ENCODE results near the gene KCNK3.

KCNK3 gene

DNA sequence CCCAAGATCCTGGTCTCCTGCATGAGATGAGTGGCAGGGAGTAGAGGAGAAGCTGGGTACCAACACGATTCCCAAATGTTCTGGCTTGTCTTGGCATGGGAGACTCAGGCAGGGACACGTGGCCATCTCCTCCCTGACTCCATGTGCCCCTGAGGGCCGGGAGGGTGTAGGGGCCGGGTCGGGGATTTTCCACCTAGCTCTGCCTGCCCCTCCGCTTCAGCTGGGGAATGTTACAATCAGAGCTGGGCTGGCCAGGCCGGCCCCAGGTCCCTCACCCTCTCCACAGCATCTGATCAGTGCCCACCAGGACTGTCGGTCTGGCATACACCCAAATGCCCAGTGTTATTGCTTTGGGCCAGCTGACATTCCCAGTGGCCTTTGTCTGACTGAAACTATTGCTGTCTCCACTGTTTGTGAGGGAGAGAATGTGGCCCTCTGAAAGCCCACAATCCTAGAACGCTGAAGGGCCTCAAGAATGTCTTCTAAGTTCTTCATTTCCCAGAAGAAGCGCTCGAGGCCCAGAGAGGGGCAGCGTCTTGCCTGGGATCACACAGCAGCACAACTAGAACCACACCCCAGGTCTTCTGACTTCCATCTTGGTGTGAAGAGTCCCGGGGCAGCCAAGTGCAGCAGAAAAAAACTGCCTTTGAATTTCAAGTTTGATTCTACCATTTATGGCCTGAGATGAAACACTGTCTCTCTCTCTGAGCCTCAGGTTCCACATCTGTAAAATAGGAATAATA, 23.2 kb downstream of the KCNK3 start:
- no peak for DNase-seq

DNA sequence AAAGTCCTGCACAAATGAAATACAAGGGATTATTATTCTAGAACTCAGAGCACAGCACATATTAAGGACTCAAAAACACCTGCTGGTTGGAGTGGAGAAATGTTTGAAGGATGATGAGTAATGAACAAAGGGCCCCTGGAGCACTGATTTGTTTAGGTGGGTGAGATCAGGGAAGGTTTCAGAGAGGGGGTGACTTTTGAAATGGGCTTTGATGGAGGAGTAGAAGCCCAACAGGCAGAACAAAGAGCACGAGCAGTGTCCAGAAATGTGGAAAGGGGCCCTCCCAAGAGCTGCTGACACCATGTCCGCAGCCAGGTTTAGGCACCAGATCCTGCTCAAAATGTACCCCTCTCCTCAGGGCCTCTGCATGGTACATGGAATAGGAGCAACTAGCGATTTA, 23.8 kb downstream of the KCNK3 start:
- no peak for DNase-seq

DNA sequence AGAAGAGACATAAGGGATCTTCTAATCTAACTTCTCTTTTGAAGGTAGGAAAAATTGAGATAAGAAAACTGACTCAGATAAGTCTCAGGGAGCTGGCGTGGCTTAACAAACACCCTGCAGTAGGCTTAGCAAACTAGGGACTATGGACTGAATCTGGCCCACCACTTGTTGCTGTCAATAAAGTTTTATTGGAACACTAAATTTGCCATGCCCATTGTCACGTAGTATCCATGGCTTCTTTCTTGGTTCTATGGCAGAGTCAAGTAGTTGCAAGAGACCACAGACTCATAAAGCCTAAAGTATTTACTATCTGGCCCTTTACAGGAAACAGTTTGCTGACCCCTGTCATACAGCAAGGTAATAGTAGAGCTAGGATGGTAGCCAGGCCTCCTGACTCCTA, 24.2 kb downstream of the KCNK3 start:
- DNase-seq: no peak

DNA sequence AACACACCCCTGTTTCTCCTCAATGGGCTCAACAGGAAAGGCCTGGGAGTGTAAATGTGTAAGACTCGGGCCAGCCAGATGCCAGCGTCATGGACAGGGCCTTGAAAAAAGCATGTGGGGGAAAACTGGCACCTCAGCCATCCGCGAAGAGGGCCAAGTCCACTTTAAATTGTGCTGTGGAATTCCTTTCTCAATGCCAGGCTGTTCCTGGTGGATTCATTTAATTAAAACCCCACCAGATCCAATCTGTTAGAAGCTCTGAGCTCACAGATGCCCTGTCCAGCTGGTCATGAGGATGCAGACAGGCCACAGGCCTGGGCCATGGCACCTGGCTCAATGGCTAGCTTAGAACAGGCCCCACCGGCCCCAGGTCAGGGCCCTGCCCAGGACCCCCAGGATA, 24.8 kb downstream of the KCNK3 start:
- DNase-seq: no peak

DNA sequence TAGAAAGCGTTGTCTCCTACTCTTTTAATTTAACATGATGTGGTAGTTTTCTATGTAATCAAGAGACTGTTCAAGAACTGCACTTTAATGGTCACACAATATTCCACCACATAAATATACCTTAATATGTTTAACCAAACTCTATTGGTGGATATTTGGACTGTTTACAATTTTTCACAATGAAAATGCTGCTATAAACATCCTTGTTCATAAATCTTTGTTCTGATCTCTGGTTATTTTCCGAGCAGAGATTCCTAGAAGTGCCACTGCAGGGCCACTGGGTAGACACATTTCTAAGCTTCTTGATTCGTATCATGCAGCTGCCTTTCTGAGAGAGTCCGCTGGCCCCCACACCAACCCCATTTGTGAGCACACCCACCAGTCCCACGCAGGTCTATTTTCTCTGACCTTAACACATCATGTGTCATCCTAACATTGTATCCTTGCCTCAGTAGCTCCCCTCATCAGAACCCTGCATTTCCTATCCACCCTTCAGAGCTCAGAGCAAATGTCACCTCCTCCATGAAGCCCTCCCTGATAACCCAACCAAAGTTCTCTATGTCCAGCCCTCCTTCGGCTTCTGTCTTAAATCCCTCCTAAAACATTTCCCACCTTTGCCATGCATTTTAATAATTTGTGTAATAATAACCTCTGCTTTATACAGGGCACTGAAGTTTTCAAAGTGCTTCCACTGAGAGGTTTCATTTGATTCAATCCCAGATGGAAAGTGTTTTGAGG, 26.6 kb downstream of the KCNK3 start:
- DNase-seq: no peak

DNA sequence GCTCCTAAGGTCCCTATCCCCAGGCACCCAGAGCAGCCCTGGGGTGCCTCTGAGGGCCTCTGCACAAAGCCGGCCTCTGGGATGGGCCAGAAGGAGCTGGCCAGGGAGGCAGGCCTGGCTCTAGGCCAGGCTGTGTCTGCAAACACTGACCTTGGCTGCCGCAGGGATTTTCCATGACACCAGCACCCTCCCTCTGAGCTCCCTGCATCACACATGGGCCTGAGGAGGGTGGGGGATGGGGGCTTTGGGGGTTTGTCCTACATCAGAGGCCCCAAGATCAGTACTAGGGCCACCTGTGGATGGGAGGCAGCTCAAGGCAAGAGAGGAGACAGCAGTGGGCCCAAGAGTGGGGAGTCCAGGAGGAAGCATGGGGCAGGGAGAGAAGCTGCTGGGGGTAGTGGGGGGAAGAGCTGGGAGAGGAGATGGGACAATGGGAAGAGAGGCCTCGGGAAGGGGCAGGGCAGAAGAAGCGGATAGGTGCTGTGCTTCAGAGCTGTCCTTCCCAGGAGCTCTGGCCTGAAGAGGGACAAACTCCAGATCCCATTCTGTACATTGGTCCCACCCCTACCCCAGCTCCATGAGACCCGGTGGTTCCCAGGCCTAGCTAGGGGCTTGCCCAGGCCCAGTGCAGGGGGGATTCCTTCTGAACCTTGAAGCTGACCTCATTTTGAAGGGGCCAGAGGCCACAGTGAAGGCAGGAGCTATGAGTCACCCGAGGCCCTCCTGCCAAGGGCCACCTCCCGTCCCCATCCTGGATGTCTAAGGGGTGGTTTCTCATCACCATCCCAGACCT, 28.0 kb downstream of the KCNK3 start:
- DNase-seq: no peak

DNA sequence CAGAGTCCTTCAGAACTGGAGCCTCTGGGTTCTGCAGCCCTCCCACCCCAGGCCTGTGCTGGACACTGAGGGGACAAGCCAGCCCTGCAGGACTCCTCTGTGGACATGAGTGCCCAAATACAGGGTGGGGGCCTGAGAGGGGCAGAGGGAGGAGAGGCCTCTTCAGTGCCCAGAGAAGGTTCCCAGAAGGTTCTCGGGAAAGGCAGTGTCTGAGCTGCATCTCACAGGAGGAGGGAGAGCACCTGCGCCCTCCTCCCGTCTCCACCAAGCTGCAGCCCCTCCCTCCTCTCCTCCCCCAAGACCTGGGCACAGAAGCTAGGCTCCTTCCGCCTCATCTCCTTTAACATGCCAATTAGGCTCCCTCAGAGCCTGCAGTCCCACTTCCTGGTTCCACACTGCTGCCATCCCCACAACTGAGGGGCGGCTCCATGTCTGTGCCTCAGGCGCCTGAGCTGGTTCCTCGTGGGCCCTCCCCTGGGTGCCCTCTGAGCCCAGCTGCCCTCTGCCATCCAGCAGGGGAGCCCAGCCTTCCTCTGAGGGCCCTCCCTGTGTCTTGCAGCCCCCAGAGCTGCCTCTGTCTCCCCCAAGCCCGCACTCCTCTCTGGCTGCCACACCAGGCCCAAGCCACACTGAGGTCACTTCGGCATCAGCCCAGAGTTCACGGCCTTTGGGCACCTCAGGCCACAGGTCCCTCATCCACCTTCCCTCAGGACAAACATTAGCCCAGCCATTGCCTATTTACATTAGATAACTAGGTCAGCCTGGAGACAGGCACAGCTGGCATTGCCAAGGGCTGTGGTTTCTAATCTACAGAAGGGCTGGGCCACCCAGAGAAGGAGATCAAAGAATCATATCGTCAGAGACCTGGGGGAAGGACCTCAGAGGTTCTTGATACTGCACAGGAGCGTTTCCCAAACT, 28.9 kb downstream of the KCNK3 start:
- DNase-seq: no peak

DNA sequence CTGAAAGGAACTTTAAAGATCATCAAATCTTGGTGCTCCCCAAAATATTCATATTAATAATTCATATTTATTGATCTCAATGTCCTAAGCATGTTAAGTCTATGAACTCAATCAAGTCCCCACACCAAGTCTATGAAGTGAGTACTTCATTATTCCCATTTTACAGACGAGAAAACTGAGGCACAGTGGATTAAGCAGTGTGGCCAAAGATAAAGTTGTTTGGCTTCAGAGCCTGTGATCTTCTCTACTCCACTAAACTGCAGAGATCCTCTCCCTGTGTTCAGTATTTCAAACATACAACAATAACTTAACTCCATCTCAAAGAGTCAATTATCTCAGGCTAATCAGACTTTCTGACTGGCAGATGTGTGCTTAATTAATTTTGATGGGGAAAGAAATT, 29.8 kb downstream of the KCNK3 start:
- no peak for DNase-seq

DNA sequence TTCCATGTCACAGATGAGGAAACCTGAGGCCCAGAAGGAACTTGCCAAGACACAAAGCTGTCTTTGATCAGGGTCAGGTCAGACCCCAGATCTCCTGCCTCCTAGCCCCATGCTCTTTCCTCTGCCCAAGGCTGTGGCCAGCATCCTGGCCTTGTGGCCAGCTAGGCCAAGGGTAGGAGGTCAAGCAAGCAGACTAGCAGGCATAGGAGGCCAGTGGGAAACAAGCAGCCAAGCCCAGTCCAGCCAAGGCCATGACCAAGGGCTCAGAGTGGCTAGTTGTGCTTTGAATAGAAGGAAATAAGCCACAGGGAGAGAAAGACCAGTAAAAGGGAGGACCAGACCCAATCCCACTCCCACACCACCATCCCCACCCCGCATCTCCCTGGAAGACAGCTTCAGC, 30.4 kb downstream of the KCNK3 start:
- DNase-seq: no peak

DNA sequence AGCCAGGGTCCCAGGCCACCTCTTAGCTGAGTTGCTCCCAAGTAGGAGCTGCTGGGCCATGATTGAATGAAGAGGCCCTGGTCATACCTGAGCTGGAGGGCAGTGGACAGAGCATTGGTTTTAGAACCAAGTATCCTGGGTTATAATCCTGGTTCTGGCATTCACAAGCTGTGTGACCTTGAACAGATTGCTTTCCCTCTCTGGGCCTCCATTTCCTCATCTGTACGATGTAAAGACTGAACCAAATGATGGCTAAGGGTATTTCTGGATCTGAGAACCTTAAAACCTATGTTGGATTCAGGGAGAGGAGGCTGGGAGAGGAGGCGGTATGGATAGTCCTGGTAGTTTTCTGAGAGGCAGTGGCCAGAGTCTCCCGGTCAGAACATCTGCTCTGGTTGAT, 31.0 kb downstream of the KCNK3 start:
- no peak for DNase-seq

DNA sequence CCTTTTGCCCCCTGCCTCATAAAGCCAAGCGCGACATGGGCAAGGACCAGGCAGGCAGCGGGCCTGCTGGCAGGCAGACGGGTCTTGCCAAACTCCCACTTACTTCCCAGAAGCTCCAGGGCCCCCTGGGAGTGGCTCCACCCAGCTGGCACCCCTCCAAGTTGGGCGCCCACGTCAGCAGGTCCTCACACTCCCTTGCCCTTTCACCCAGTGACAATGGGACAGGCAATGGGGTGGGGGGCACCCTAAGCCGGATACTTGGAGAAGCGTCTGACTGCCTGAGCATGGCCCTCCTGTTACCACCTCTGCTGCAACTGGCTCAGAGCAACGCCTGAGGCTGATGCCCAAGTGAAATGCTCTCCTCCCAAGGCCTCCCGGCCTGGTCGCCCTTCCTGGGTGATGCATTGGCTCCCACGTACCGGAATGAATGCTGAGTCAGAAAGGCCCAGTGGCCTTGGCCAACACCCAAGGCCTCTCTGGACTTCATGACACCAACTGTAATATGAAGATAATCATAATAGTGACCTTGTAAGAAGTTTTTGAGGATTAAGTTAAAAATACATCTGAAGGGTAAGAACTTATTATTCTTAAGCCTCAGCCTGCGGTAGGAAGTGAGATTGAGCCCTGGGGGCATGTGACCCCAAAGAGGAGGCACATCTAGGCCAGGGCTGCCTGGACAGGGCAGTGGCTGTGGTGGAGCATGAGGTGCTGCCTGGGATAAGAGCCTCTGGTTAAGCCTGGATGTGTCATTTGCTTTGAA, 31.6 kb downstream of the KCNK3 start:
- no peak for DNase-seq

DNA sequence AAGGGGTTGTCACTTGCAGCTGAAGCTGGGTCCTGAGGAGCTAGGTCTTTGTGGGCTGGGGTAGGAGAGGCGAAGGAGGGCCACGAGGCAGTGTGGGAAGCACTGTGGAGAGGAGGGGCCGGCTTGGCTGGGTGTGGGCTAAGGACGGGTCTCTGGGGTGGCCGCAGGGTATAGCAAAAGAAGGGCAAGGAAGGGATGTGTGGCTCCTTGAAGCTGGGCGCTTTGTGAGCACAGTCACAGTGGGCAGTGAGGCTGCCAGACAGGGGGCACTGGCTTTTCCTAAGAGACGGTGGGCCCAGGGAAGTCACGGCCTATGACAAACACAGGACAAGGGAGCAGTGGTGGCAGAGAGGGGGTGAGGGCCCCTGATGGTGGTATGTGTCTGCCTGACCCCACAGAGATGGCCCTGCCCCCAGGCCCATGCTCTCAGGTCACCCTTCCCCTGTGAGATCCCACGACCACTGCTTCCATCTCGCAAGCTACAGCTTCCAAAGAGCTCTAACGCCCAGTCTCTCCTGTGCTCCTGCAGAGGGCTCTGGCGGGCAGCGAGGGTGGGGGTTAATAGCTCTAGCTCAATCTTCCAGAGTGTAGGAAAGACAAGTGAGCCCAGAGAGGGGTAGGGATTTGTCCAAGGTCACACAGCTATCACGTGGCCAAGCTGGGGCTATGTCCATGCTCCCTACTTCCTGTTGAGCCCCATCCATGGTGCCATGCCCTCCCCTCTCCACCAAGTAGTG, 32.4 kb downstream of the KCNK3 start:
- no peak for DNase-seq

DNA sequence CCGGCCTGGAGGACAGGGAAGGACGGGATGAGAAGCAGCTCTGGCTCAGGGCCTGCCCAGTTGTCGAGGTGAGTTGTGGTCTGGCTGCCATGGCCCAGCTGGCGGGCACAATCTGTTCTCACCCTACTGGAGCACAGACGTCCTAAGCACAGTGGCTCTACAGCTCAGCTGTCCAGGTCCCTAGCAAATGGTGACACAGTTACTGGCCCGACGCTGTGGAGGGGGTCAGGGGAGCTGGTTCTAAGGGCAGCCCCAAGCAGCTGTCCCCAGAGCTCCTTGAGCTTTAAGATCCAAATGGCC, 32.9 kb downstream of the KCNK3 start:
- DNase-seq: no peak

DNA sequence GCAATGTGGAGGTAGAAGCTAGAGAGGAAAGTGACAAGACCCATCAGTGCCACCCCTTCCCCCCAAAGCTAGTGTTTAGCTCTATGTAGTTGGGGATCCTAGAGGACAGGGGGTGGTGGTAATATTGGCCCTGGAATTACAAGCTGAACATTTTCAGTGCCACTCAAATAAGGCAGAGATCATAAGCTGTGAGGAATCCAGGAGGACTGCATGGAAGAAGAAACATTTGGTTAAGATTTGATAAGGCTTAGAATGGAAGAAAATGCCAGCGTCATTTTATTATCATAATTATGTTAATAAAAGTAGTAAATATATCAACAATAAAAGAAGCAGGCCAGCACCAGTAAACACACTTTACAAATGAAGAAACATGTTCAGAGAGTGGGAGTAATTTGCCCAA, 33.7 kb downstream of the KCNK3 start:
- DNase-seq: no peak

DNA sequence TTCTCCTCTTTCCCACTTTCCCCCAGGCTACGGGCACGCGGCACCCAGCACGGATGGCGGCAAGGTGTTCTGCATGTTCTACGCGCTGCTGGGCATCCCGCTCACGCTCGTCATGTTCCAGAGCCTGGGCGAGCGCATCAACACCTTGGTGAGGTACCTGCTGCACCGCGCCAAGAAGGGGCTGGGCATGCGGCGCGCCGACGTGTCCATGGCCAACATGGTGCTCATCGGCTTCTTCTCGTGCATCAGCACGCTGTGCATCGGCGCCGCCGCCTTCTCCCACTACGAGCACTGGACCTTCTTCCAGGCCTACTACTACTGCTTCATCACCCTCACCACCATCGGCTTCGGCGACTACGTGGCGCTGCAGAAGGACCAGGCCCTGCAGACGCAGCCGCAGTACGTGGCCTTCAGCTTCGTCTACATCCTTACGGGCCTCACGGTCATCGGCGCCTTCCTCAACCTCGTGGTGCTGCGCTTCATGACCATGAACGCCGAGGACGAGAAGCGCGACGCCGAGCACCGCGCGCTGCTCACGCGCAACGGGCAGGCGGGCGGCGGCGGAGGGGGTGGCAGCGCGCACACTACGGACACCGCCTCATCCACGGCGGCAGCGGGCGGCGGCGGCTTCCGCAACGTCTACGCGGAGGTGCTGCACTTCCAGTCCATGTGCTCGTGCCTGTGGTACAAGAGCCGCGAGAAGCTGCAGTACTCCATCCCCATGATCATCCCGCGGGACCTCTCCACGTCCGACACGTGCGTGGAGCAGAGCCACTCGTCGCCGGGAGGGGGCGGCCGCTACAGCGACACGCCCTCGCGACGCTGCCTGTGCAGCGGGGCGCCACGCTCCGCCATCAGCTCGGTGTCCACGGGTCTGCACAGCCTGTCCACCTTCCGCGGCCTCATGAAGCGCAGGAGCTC, 35.4 kb downstream of the KCNK3 start:
- no peak for DNase-seq

DNA sequence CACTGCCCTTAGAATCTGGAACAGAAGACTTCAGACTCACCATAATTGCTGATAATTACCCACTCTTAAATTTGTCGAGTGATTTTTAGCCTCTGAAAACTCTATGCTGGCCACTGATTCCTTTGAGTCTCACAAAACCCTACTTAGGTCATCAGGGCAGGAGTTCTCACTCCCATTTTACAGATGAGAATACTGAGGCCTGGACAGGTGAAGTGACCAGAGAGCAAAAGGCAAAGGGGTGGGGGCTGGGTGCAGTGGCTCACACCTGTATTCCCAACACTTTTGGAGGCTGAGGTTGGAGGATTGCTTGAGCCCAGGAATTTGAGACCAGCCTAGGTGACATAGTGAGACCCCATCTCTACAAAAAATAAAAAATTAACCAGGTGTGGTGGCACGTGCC, 36.8 kb downstream of the KCNK3 start:
- DNase-seq: no peak

DNA sequence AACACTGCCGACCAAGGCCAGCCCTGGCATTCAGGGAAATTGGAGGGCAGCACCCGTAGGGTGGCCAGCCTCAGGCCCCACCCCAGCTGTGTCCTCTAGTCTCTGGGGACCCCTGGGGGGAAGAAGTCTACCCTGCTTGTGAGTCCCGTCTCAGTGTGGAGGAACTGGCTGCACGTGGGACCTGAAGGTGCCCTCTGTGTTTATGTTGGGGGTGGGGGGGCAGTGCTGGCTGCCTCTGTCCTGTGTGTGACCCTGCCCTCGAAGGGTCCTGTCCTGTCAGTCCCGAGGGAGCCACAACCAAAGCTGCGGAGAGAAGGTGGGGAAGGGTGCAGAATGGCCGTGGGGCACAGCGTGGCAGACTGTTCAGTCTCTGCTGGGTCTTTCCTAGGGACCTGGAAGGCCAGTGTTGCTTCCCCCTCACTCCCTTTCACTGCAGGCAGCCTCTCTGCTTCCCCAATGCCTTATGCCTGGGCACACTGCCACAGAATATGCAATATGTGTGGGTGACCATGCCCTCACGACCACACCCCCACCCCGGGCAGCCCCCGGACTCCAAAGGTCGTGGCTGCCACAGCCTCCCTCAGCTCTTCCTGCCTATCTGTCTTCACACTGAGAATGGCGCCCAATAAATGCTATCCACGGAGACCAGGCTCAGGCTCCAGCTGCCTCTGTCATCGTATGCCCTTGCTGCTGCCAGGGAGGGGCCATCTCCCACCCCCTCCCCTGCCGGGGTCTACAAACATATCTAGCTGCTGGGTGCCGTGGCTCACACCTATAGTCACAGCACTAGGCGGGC, 38.2 kb downstream of the KCNK3 start:
- no peak for DNase-seq

DNA sequence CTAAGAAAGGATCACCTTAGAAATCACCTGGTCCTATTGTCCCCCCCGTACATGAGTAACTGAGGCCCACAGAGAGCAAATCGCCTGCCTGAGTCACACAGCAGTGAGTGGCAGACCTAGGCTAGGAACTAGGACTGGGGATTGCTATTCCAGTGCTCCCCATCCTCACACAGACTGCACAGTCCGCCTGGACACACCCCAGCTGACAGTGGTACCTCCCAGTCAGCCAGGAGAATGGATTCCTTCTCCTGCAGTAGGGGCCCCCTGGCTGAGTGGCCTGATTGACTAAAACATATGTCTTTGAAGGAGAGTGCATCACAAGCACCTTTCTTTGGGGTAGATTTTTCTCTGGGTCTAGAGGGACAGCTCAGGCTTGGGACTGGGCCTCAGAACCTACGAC, 39.2 kb downstream of the KCNK3 start:
- no peak for DNase-seq

DNA sequence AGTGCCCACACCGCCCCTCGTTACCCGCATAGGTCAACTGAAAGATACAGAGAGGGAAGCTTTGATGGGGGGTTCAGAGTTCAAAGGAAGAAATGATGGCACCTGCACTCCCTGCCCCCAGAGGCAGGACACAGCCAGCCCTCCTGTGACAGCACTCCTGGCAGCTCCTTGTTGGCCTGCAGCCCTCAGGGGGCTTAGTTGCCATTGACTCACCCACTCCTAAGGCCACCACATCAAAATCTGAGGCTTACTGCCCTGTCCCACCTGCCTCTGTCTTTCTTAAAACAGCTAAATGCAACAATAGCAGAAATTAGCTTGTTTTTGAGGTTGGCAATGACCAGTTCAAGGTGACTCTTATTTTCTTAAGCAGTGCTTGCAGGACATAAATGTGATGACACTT, 39.9 kb downstream of the KCNK3 start:
- no peak for DNase-seq

DNA sequence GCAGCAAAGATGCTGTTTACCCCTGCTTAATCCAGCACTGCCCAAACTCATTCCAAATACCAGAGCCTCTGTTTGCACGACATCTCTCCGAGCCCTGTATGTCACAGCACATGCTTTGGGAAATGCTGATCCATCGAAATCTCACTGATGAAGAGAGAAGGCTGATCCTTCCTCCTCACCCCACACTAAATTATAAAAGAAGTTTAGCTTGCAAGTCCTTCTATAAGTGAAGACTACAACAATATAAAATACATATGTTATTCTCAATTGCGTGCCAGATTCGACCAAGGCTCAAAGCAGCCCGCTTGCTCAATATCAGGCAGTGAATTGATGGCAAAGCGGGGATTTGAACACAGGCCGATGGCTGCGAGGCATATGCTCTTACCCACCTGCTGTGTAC, 40.9 kb downstream of the KCNK3 start:
- no peak for DNase-seq

All from CD4-positive, alpha-beta T cell treated with Interleukin-15 for 1 hour (primary cell).